Right atrium auricular region (tissue), 2 donors: ENCODE data around the gene PAGR1. TPM values are rescaled to one million over a fixed set of nuclear protein-coding genes. Genes with fewer than 3 reads are reported as not detected.

Source experiments
- DNase-seq: peaks from one replicate; pipeline ENCODE4 v3.0.0-alpha.2; 2019; ENCODE audit warnings: low spot score
- H3K27ac ChIP-seq, 2 donors: fragments of 200-600 bp; sonication (generic); 1 replicate in 1 of 2; 2 replicates in 1 of 2; pipeline ENCODE4 v1.5.1; 2016 to 2019
- H3K27me3 ChIP-seq, 2 donors: fragments of 200-600 bp; sonication (generic); one replicate each; pipeline versions ENCODE4 v1.5.1 to v1.6.0; 2017 to 2019
- H3K36me3 ChIP-seq: fragments of 200-600 bp; sonication (generic); one replicate; pipeline ENCODE4 v1.5.1; 2016
- H3K4me1 ChIP-seq, 2 donors: fragments of 200-600 bp; sonication (generic); one replicate each; pipeline versions ENCODE4 v1.5.1 to v1.6.0; 2017 to 2019
- H3K4me3 ChIP-seq, 2 donors: fragments of 200-600 bp; sonication (generic); 1 replicate in 1 of 2; 2 replicates in 1 of 2; pipeline ENCODE4 v1.5.1; 2017 to 2019; ENCODE audit warnings: mild to moderate bottlenecking in 1 of 2, moderate library complexity in 1 of 2
- H3K9me3 ChIP-seq, 2 donors: fragments of 200-600 bp; sonication (generic); one replicate each; pipeline ENCODE4 v1.5.1; 2019
- CTCF ChIP-seq, 2 donors: fragments of 200-600 bp; sonication (generic); IDR thresholded peaks; one replicate each; pipeline ENCODE4 v1.5.1; 2019; ENCODE audit warnings: antibody characterized with exemption in 2 of 2
- total RNA-seq, 2 donors: library from RNA; depleted of rRNA; stranded (reverse); fragments of >200 nt; gene quantifications; one replicate each; pipeline ENCODE4 v1.1.0, GENCODE V29; 2016

Gene PAGR1
- total RNA-seq, 2 donors from 2014 or later, result 23.5 to 27.3 TPM

GRCh38 chr16:29836623-29837022 is 20.7 kb downstream of the PAGR1 start:
- H3K27ac ChIP-seq, result no peak overlapping the region
- no peak for TF ChIP-seq CTCF (IDR thresholded peaks at IDR 0.05)
- H3K36me3 ChIP-seq, result peaks cover 85% of the 10 kb centered on the region

GRCh38 chr16:29837841-29838240 is 21.9 kb downstream of the PAGR1 start:
- Histone ChIP-seq H3K4me1 (no peaks in the 10 kb centered on the region), H3K27ac (no peak overlapping the region), H3K9me3 (no peaks in the 10 kb centered on the region), H3K4me3 (no peak overlapping the region), H3K36me3 (peaks cover 89% of the 10 kb centered on the region), H3K27me3 (no peaks in the 10 kb centered on the region)
- DNase-seq, result no peak
- no peak for TF ChIP-seq CTCF (IDR thresholded peaks at IDR 0.05)

More at GRCh38 chr16:29836623-29837022, 20.7 kb downstream of the PAGR1 start:
- DNase-seq, result no peak
- Histone ChIP-seq H3K4me1 (no peaks in the 10 kb centered on the region), H3K27me3 (no peaks in the 10 kb centered on the region), H3K4me3 (no peak overlapping the region), H3K9me3 (no peaks in the 10 kb centered on the region)

GRCh38 chr16:29839822-29840221 is 23.9 kb downstream of the PAGR1 start:
- DNase-seq, result no peak
- TF ChIP-seq CTCF (IDR thresholded peaks at IDR 0.05), result no peak
- Histone ChIP-seq H3K4me1 (no peaks in the 10 kb centered on the region), H3K36me3 (peaks cover 85% of the 10 kb centered on the region), H3K4me3 (no peak overlapping the region), H3K9me3 (no peaks in the 10 kb centered on the region), H3K27ac (no peak overlapping the region), H3K27me3 (no peaks in the 10 kb centered on the region)

DNA sequence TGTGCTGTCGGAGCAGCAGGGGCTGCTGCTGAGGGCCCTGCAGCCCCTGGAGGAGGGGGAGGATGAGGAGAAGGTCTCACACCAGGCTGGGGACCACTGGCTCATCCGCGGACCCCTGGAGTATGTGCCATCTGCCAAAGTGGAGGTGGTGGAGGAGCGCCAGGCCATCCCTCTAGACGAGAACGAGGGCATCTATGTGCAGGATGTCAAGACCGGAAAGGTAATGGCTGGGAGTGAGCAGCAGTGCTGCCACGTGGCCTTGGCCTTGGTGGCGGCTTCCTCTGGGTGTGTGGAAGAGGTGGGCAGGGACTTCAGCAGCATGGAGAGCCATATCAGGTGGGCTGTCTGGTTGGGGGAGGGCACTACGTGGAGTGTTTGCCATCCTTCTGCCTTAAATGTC is 24.3 kb downstream of the PAGR1 start:
- TF ChIP-seq CTCF (IDR thresholded peaks at IDR 0.05), result no peak
- H3K27ac ChIP-seq, result no peak overlapping the region
- H3K27me3 ChIP-seq, result no peaks in the 10 kb centered on the region
- no peak overlapping the region for H3K4me3 ChIP-seq
- peaks cover 86% of the 10 kb centered on the region for H3K36me3 ChIP-seq
- no peaks in the 10 kb centered on the region for H3K4me1 ChIP-seq
- H3K9me3 ChIP-seq, result no peaks in the 10 kb centered on the region
- DNase-seq, result no peak

DNA sequence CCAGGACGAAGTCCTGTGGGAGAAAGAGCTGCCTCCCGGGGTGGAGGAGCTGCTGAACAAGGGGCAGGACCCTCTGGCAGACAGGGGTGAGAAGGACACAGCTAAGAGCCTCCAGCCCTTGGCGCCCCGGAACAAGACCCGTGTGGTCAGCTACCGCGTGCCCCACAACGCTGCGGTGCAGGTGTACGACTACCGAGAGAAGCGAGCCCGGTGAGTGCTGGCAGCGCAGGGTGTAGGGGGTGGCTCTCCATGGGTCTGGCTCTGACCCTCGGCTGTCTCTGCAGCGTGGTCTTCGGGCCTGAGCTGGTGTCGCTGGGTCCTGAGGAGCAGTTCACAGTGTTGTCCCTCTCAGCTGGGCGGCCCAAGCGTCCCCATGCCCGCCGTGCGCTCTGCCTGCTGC is 25.7 kb downstream of the PAGR1 start:
- Histone ChIP-seq H3K9me3 (no peaks in the 10 kb centered on the region), H3K27me3 (no peaks in the 10 kb centered on the region), H3K4me3 (no peak overlapping the region), H3K27ac (no peak overlapping the region), H3K4me1 (no peaks in the 10 kb centered on the region), H3K36me3 (peaks cover 84% of the 10 kb centered on the region)
- no peak for DNase-seq
- no peak for TF ChIP-seq CTCF (IDR thresholded peaks at IDR 0.05)

DNA sequence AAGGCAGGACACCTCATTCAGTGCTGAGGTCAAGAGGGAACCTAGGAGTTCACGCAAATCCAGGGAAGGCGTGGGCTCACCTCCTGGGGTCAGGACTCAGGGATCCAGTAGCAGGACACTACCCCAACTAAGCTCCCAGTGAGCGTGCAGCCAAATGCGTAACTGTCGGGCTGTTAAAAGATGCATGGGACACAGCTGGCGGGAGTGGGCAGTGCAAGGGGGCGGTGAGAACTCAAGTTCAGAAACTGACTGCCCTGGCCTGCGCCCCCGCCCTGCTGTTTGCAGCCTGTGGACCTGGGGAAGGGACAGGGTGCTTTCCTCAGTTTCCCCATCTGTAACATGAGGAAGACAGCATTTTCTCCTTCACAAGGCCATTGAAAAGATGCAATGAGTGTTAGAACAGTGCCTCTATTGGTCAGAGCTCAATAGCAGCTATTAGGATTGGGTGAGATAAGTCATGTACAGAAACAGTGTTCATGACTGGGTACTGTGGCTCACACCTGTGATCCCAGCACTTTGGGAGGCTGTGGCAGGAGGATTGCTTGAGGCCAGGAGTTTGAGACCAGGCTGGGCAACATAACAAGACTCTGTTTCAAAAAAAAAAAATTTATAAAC is 26.9 kb downstream of the PAGR1 start:
- TF ChIP-seq CTCF (IDR thresholded peaks at IDR 0.05), result no peak
- Histone ChIP-seq H3K36me3 (peaks cover 86% of the 10 kb centered on the region), H3K27me3 (no peaks in the 10 kb centered on the region), H3K27ac (no peak overlapping the region), H3K4me1 (no peaks in the 10 kb centered on the region), H3K4me3 (no peak overlapping the region), H3K9me3 (no peaks in the 10 kb centered on the region)
- DNase-seq, result no peak
